Measurements from ENCODE around the gene RELN. TPM values are rescaled to one million over a fixed set of nuclear protein-coding genes. Genes with fewer than 3 reads are reported as not detected.

Gene RELN
- total RNA-seq, 1 donor from 2014 or later = 3.8 TPM

GRCh38 chr7:103576641-103577040, 412.8 kb downstream of the RELN start:
- no peak for DNase-seq (ENCODE audit: low read depth)
- TF ChIP-seq CTCF (conservative IDR thresholded peaks at IDR 0.05; ENCODE audit: low read depth, low read length) = no peak
- H3K4me3 ChIP-seq (ENCODE audit: low read depth, low read length) = no peak overlapping the region

GRCh38 chr7:103574576-103574975, 414.9 kb downstream of the RELN start:
- no peak for DNase-seq (ENCODE audit: low read depth)
- H3K4me3 ChIP-seq (ENCODE audit: low read depth, low read length) = no peak overlapping the region
- no peak for TF ChIP-seq CTCF (conservative IDR thresholded peaks at IDR 0.05; ENCODE audit: low read depth, low read length)

GRCh38 chr7:103573479-103574058, 415.9 kb downstream of the RELN start:
- no peak for DNase-seq (ENCODE audit: low read depth)
- no peak overlapping the region for H3K4me3 ChIP-seq (ENCODE audit: low read depth, low read length)

GRCh38 chr7:103571586-103571985, 417.9 kb downstream of the RELN start:
- no peak overlapping the region for H3K4me3 ChIP-seq (ENCODE audit: low read depth, low read length)
- TF ChIP-seq CTCF (conservative IDR thresholded peaks at IDR 0.05; ENCODE audit: low read depth, low read length) = no peak
- no peak for DNase-seq (ENCODE audit: low read depth)

More at GRCh38 chr7:103573479-103574058, 415.9 kb downstream of the RELN start:
- peak; percentile 53 for TF ChIP-seq CTCF (conservative IDR thresholded peaks at IDR 0.05; ENCODE audit: low read depth, low read length)

- TF ChIP-seq CTCF (conservative IDR thresholded peaks at IDR 0.05; ENCODE audit: low read depth, low read length) = no peak
- DNase-seq (ENCODE audit: low read depth) = no peak
- no peak overlapping the region for H3K4me3 ChIP-seq (ENCODE audit: low read depth, low read length)
These were observed 419.7 kb downstream of the RELN start for GRCh38 chr7:103569621-103570305.

- no peak for TF ChIP-seq CTCF (conservative IDR thresholded peaks at IDR 0.05; ENCODE audit: low read depth, low read length)
- DNase-seq (ENCODE audit: low read depth) = no peak
- H3K4me3 ChIP-seq (ENCODE audit: low read depth, low read length) = no peak overlapping the region
These were observed 425.0 kb downstream of the RELN start for GRCh38 chr7:103564416-103564815.

GRCh38 chr7:103560136-103560535, 429.3 kb downstream of the RELN start:
- no peak overlapping the region for H3K4me3 ChIP-seq (ENCODE audit: low read depth, low read length)
- no peak for DNase-seq (ENCODE audit: low read depth)
- TF ChIP-seq CTCF (conservative IDR thresholded peaks at IDR 0.05; ENCODE audit: low read depth, low read length) = no peak
